Stimulated activated CD4-positive, alpha-beta T cell treated with anti-CD3 and anti-CD28 coated beads, TNF-alpha, amount 100 ng/mL, for 24 hours (primary cell): ENCODE results near the gene TPCN1.

Experiments
- DNase-seq, 3 experiments: peaks; one replicate each; pipeline ENCODE4 v3.0.0-alpha.2; 2020; ENCODE audit warnings: low read depth in 3 of 3

Gene TPCN1

DNA sequence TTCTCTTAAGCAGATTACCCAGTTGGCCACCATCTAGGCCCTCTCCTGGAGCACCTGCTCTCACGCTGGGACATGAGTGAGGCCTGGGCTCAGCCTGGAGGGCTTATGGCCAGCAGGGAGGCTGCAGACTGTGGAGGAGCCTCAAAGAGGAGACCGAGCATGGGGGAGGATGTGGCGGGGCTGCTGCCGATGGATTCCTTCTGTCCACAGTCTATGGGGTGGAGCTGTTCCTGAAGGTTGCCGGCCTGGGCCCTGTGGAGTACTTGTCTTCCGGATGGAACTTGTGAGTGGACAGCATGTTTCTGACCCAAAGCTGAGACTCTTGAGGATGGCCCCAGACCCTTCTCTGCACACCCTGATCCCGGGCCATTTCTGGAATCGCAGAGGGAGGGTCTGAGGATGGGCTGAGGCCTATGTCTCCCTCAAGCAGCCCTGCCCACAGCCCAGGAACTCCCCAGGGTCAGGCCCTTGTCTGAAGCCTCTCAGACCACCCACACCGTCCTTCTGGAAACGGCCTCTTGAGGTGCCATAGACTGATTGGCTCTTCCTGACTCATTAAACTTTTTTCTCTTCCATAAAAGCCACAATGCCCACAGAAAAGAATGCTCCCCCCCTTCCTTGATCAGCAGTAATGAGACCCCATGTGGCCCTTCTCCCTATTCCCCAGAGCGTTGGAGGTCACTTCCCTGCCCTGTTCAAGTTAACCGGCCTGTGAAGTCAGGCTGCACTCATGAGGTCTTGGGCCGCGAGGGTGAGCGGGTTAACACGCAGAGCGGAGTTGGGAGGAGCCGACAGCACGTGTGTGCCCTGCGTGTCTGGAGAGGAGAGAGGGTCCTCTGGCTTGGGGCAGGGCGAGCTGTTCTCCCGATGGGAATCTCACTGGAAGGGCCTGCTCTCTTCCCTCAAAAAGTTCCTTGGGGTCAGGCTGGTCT lies 64.7 kb downstream of the TPCN1 start:
- DNase-seq = no peak

DNA sequence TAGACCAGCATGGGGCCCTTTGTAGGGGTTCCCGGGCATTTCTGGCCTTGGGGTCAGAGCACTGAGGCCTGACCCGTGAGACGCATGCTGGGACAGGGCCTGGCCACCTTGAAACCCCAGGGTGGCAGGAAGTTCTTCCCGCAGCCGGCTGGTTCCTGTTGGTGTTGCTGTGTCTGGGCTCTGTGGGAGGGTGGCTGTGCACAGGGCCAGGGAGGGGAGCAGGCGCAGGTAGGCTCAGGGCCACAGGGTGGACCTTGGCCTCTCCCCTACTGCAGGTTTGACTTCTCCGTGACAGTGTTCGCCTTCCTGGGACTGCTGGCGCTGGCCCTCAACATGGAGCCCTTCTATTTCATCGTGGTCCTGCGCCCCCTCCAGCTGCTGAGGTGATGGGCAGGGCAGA lies 65.4 kb downstream of the TPCN1 start:
- no peak for DNase-seq

DNA sequence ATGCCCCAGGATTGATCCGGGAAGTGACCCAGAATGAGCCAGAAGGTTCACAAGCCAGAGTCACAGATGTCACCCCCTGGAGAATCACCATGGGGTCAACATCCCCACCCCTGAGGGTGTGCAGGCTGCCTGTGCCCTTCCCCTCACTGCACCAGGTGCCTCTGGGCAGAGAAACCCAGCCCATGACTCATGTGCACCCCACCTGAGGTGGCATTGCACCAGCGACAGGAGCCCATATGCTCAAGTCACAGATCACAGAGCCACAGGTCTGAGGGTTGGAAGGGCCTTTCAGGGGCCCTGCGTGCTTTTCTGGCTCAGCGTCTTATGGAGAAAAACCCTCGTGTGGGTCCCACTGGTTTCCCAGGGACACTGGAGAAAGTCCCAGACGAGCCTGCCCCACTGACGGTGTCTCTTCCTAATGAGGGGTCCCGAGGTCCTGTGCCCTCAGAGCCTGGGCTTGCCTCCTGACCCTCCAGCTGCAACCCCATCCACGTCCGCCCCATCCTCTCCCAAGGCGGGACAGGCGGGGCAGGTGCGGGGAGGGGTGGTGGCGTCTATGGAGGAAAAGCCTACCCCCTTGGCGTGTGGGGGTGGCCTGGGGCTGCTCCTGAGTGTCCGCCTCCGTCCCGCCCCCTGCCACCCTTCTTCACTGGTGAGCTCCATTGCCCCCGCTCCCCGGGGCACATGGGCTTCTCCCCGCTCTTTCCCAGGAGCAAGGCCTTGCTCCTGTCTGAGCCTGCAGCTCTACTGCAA lies 66.1 kb downstream of the TPCN1 start:
- DNase-seq = no peak

DNA sequence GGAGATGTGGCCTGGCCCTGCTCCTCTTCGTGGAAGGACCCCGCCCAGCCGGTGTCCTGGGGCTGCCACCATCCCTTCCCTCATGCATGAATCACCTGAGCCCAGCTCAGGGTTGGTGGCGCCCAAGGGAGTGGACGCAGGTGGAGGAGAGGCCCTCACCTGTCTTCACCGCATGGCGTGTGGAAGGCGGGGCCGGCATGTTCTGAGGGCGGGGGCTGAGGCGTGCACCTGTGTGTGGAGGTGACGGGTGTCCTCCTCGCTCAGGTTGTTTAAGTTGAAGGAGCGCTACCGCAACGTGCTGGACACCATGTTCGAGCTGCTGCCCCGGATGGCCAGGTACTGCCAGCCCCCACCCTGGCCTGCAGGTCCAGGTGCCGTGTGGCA lies 66.6 kb downstream of the TPCN1 start:
- DNase-seq = no peak

DNA sequence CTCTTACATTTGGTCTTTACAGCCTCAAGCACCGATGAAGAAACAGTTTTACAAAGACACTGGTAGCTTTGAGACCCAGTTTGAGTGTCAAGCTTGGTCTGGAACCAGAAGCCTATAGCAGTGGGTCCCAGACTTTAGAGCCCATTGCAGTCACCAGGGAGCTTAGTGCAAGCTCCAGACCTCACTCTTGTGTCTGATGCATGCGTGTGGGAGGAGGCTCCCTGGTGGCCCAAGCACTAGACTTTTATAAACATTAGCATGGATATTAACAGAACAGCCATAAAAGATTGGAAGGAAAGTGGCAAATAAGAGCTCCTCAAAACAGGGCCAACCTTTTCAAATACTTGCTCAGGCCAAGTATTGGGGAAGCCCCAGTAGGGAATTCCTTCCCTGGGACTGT lies 68.1 kb downstream of the TPCN1 start:
- DNase-seq = no peak

DNA sequence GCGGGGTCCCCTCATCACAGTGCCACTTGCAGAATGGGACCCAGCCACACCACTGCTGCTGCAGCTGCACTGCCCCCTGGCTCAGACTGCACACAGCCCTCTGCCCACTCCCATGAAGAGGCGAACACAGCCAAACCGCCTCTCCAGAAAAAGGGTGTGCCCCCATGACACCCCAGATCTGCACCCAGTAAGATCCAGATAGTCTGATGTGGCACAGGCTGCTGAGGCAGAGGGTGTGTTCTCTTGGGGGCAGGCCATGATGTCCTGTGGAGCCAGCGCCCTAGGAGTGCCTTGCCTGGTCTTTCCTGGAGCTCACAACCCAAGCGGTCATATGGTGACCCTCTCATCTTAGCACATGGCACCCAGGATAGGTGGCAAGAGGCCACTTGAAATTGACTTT lies 69.2 kb downstream of the TPCN1 start:
- no peak for DNase-seq

DNA sequence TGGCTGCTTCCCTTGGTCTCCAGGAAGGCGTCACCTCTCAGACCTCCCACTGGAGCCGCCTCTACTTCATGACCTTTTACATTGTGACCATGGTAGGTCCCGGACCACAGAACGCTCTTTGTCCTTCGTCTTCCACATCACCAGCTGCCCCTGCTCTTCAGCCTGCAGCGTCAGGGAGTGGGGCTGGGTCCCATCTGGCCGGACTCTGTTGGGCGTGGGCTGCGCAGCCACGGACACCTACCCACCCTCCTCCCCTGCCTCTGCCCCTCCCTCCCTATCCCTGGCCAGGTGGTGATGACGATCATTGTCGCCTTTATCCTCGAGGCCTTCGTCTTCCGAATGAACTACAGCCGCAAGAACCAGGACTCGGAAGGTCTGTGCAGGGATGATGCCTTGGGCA lies 70.3 kb downstream of the TPCN1 start:
- DNase-seq = no peak

DNA sequence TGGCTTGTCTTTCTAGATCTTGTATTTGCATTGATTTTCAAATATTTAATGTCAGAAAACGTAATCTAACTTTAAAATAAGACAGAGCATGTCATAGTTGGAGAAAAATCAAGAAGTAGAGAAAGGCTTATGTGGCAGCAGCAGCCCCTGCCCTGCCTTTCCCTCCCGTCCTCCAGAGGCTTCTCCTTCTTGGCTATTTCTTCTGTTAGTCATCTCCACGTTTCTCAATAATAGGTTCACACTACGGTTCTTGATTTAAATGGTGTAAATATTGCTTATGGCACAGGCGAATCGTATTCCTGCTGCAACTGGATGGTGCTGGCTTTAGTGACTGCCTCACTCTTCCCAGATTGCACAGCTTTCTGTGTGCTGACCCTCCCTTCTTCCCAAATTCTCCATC lies 70.8 kb downstream of the TPCN1 start:
- no peak for DNase-seq

DNA sequence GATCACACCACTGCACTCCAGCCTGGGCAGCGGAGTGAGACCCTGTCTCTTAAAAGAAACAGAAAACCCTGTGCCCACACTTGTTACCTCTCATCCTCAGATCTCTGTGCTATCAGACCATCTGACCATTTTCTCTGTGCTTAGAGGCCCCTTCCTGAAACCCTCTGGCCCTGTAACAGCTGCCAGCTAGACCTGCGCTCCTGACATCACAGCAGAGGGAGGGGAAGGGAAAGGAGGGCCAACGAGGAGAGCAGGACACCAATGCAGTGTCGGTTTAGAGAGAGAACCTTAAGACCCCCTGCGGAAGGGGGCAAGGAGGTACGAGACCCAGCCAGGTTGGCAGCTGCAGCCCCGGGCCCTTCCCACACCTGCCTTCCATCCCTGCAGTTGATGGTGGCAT lies 71.3 kb downstream of the TPCN1 start:
- no peak for DNase-seq

DNA sequence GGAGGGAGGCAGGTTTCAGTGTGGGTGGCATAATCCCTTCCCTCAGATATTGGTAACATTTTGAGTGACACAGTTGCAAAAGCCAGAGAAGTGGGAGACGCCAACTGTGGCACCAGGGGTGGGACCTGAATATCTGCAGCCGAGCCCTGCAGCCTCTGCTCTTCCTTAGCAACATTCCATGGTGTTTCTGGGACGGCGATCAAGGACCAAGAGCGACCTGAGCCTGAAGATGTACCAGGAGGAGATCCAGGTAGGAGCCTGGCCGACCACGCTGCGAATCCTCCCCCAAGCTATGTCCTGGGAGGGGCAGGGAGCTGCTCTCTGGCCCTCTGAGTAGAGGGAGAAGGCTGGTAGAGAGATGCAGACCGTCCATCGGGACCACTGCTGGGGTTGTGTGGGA lies 71.8 kb downstream of the TPCN1 start:
- no peak for DNase-seq

DNA sequence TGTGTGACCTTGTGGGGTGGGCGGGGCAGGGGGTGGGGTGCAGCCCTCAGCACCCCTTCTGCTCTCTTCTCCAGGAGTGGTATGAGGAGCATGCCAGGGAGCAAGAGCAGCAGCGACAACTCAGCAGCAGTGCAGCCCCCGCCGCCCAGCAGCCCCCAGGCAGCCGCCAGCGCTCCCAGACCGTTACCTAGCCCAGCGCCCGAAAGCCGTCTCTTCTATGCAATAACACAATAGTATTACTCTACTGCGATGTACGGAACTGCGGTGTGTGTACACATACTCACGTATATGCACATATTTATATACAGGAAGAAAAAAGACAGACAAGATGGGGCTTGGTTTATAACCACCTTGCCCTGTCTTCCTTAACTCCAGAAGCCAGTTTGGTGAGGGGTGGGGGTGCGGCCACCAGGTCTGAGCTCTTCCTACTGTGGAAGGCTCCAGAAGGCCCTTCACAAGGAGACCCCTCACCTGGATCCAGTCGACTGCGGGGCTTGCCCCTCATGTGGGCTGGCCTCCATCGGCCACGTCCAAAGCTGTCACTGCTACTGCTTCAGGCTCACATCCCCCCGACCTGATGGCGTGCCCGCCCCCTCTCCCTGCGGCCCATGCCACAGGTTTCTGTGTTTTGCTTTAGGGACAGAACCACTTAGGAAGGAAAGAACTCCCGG lies 74.8 kb downstream of the TPCN1 start:
- DNase-seq = no peak

DNA sequence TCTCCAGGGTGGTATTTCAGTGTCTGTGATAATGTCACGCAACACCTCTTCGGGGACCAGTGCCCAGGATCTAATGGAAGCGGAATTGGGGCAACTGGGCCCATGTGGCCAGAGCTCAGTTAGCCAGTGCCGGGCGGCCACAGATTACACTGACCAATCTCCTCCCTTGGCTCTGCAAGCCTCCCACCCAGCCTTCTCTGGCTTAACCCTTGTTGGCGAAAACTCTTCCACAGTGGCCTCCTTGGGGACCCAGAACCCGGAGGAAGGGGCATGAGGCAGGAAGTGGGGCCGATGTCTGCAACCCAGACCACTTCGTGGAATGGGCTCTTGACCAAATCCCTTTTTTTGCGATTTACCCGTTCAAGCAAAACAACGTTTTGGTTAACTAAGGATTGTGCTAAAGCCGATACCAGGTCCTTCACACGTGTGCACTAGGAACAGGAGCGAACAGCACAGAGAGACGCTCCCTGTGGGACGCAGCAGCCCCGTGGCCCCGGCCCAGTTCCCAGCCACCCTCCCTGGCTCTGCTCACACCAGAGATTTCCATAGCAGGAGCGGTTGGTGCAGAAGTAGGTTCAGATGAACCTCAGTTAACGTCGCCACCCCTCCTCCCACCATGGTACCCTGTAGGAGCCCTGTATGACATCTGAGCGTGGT lies 75.4 kb downstream of the TPCN1 start:
- DNase-seq = no peak

DNA sequence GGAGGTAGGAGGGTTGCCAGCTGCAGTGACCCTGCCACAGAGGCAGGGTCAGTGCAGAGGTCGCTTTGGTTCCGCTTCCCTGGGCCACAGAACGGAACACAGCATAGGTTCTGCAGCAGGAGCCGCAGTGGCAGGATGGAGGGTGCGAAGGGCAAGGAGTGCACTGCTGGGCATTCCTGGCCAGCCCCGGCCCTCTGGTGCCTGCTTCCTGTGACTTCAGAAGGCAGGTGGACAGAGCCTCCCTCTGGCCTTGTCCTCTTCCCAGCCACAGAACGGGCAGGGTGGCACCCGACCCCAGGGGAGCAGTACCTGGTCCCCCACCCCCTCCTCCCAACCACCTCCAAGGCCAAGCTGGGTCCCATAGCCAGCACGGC lies 75.9 kb downstream of the TPCN1 start:
- no peak for DNase-seq

DNA sequence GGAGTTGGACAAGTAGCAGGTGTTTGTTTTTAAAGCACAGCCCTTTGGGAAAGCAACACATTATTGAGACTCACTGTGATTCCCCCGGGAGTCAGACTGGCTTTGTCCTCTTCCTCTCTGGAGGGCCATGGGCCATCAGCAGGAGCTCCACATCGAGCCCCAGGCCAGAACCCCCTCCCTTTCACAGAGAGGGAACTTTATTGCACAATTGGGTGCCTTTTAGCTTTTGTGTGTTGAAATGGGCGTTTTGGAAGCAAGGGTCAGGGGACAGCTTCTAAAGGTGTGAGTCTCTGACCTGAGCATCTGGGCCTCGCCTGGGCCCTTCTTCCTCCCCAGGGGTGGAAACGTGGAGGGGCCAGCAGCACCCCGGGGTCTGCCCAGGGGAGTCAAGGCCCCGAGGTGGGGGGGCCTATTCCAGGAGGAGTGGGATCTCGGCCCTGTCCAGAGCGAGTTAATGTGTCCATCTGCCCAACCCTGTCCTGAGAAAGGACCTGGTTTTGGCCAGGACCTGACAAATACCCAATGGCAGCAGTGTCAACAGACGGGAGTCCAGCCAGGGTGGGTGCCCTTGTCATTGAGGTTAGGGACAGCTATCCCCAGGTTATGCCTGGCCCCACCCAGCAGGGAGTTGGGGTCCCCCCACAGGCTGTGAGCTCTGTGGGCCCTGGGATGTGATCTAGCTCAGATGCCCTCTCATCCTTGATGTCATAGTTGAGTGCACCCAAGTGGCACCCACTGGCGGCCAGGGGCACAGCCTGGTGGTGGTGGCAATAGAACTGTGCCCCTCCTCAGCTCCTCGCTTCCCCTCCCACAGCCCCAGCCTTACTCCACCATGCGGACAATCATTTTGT lies 76.6 kb downstream of the TPCN1 start:
- DNase-seq = no peak

DNA sequence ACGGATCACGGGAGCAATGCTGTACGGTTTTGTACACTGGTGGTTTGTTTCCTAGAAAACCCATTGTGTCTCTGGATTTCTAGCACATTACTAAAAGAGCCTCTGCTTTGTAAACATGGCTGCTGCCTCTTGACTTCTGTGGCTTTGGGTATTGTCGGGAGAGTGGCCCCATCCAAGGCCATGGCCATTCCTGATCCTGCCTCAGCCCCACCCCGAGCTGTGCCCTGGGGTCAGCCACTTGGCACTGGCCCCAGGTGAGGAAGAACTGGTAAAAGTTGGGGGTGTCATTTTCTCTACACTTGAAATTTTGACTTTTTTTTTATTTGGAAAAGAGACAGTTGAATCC lies 77.2 kb downstream of the TPCN1 start:
- DNase-seq = no peak

DNA sequence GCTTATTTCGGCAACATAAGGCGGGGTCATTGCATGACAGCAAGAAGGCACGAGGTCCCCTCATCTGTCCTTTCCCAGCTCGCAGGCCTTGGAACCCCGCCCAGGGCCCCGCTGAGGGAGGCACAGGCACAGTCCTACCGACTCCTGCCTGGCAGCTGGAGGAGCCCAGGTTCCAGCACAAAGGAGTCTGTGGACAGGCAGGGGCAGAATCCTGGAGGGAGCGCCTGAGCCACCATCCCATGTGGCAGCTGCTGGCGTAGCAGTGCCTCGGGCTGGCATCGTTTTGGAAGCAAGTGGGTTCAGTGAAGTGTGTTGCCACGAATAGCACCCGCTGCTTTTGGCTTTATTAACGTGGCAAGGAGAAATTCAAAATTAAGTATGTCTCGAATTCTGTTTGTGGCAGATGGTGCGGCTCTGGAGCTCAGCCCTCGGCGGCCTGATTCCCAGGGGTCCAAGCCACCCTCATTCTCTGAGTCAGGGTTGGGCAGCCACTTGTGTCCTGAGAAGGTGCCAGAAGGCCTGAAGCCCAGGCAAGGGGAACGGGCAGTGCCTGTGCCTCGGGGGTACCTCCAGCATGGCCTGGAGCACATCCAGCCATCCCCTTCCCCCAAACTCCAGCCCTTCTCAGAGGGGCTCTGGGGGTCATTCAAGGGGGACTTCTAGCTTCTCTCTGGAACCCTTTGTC lies 77.7 kb downstream of the TPCN1 start:
- DNase-seq = no peak

DNA sequence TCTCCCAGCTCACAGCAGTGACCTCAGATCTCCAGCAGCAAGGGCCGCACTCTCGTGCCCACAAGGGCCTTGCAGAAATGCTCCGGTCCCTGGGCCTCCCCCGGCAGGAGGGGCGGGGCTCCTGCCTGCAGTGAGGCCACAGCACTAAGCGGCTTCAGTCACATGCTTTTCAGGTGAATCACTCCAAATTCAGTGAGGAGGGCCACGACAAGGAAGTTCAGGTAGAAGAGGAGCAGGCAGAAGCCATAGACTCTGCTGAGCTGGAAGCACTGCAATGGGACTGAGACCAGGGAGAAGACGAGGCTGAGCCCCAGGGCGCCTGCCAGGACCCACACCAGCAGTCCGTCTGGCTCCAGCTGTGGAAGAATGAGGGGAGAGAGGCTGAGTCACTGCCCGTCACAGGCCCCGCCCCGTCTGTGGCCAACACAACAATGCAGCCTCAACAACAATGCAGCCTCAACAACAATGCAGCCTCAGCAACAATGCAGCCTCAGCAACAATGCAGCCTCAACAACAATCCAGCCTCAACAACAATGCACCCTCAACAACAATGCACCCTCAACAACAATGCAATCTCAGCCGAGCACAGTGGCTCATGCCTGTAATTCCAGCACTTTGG lies 78.5 kb downstream of the TPCN1 start:
- DNase-seq = no peak

DNA sequence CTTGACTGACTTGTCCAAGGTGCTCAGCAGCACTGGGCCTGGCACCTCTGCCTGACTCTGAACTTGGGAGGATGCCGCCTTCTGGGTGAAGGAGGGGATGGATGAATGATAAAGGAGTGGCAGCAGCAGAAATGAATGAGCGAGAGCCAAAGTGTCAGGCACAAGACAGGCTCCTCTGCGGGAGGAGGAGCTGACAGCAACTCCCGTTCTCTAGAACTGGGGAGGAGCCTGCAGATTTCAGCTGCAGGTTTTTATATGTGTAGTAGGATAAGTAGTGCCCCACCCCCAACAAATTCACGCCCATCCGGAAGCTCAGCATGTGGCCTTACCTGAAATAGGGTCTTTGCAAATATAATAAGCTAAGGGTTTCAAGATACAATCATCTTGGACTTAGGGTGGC lies 80.5 kb downstream of the TPCN1 start:
- DNase-seq = no peak

DNA sequence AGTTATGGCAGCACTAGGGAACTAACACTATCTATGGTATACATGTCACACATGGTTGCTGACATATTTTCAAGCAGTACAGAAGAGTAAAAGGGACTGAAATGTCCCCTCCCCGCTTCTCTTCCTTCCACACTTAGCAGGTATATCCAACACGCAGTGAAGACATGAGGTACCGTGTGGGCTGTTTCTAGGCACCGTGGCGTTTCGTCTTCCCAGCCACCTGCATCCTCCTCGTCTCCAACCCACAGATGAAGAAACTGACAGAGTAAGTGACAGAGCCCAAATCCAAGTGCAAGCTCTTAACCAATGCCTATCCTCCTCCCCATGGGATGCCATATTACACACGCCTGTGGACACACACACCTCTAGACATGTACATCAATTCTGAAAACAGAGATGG lies 81.2 kb downstream of the TPCN1 start:
- DNase-seq = no peak

DNA sequence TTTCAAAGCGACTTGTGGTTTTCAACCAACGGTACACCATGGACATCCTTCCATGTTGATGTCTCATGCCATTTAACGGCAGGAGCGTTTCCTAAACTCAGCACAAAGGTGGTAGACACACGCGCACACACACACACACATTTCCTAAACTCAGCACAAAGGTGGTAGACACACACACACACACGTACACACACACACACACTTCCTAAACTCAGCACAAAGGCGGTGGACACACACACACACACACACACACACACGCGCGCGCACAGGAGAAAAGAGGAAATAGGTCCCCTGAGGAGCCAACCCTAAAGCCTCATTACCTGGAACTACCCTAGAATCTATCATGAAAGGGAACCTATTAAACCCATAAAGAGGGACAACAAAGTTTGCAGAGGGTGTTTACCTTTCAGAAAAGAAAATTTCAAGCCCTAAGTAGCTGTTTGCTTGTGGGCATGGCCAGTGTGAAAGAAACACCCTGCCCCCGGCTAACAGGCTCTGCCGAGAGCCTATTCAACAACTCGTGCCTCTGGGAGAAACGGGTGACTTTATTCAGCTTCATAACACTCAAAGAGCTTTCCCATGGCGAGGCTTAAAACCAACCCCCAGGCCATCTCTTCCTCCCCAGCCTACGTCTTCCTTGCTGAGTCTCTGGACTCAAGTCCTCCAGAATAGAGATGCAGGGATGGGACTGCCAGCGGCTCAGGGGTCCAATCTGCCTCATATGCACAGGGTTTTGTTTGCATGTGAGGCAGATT lies 81.8 kb downstream of the TPCN1 start:
- DNase-seq = no peak
